ENCODE measurements around the gene CMC2. TPM values are rescaled to one million over a fixed set of nuclear protein-coding genes. Genes with fewer than 3 reads are reported as not detected.

The CMC2 gene
- total RNA-seq, 1 experiment from 2014 or later = 82.0 TPM

GRCh38 chr16:80962879-80963278 is 43.8 kb downstream of the CMC2 start:
- Histone ChIP-seq H3K27me3 (ENCODE audit: control insufficient read depth, insufficient read depth, low read length) (no peaks in the 10 kb centered on the region), H3K4me1 (ENCODE audit: control insufficient read depth, insufficient read depth, low read length) (no peaks in the 10 kb centered on the region), H3K36me3 (ENCODE audit: control insufficient read depth, insufficient read depth, low read length) (no peaks in the 10 kb centered on the region), H3K4me3 (ENCODE audit: low read depth in 2 of 2, low read length in 2 of 2) (no peak overlapping the region), H3K27ac (ENCODE audit: low read length) (no peak overlapping the region), H3K9me3 (ENCODE audit: control insufficient read depth, insufficient read depth, low read depth, low read length) (no peaks in the 10 kb centered on the region; the same call in 1 of the 2 replicates)
- in situ Hi-C loops (cut with HindIII; ENCODE audit: low pct_unique_long_range_greater_than_20kb, low sequenced_read_pairs) (no loop called here), intact Hi-C loops (cut with micrococcal nuclease; ENCODE audit: unreplicated experiment) (no loop called here)
- no peak for DNase-seq (ENCODE audit: low read depth, low spot score)
- no peak for TF ChIP-seq TCF7L2 (IDR thresholded peaks at IDR 0.05; ENCODE audit: low read depth, low read length)
- TF ChIP-seq SIN3A (IDR thresholded peaks at IDR 0.05; ENCODE audit: borderline replicate concordance, insufficient read depth, low read depth, low read length) = no peak
- no peak for TF ChIP-seq REST (IDR thresholded peaks at IDR 0.05; ENCODE audit: insufficient read depth in 1 of 2, low read depth in 2 of 2, low read length in 1 of 2)
- TF ChIP-seq CTCF (IDR thresholded peaks at IDR 0.05) = no peak
- TF ChIP-seq POLR2AphosphoS5 (IDR thresholded peaks at IDR 0.05; ENCODE audit: low read depth, low read length) = no peak
- no peak for ATAC-seq
- CTCF ChIA-PET = no interaction called here
- no TSS peak for BruUV-seq (replicated peaks)
- POLR2A ChIA-PET = no interaction called here

GRCh38 chr16:80958284-80958683 is 48.4 kb downstream of the CMC2 start:
- H3K27me3 ChIP-seq (ENCODE audit: control insufficient read depth, insufficient read depth, low read length) = no peaks in the 10 kb centered on the region
- H3K4me1 ChIP-seq (ENCODE audit: control insufficient read depth, insufficient read depth, low read length) = no peaks in the 10 kb centered on the region
- H3K9me3 ChIP-seq (ENCODE audit: control insufficient read depth, insufficient read depth, low read depth, low read length) = no peaks in the 10 kb centered on the region; the same call in 1 of the 2 replicates
- intact Hi-C loops (cut with micrococcal nuclease; ENCODE audit: unreplicated experiment) = no loop called here
- DNase-seq (ENCODE audit: low read depth, low spot score) (no peak), ATAC-seq (no peak)
- no peaks in the 10 kb centered on the region for H3K36me3 ChIP-seq (ENCODE audit: control insufficient read depth, insufficient read depth, low read length)
- ChIA-PET POLR2A (no interaction called here), CTCF (no interaction called here)
- no TSS peak for BruUV-seq (replicated peaks)
- H3K27ac ChIP-seq (ENCODE audit: low read length) = no peak overlapping the region
- no peak for TF ChIP-seq SIN3A (IDR thresholded peaks at IDR 0.05; ENCODE audit: borderline replicate concordance, insufficient read depth, low read depth, low read length)
- no peak for TF ChIP-seq TCF7L2 (IDR thresholded peaks at IDR 0.05; ENCODE audit: low read depth, low read length)
- in situ Hi-C loops (cut with HindIII; ENCODE audit: low pct_unique_long_range_greater_than_20kb, low sequenced_read_pairs) = no loop called here
- H3K4me3 ChIP-seq (ENCODE audit: low read depth in 2 of 2, low read length in 2 of 2) = no peak overlapping the region

- no peaks in the 10 kb centered on the region for H3K27me3 ChIP-seq (ENCODE audit: control insufficient read depth, insufficient read depth, low read length)
- no peak for DNase-seq (ENCODE audit: low read depth, low spot score)
- intact Hi-C loops (cut with micrococcal nuclease; ENCODE audit: unreplicated experiment) = no loop called here
- H3K4me3 ChIP-seq (ENCODE audit: low read depth in 2 of 2, low read length in 2 of 2) = no peak overlapping the region
- no peak for ATAC-seq
- in situ Hi-C loops (cut with HindIII; ENCODE audit: low pct_unique_long_range_greater_than_20kb, low sequenced_read_pairs) = no loop called here
- H3K27ac ChIP-seq (ENCODE audit: low read length) = no peak overlapping the region
- H3K4me1 ChIP-seq (ENCODE audit: control insufficient read depth, insufficient read depth, low read length) = no peaks in the 10 kb centered on the region
- H3K9me3 ChIP-seq (ENCODE audit: control insufficient read depth, insufficient read depth, low read depth, low read length) = no peaks in the 10 kb centered on the region
- CTCF ChIA-PET = no interaction called here
- H3K36me3 ChIP-seq (ENCODE audit: control insufficient read depth, insufficient read depth, low read length) = no peaks in the 10 kb centered on the region
- TF ChIP-seq REST (IDR thresholded peaks at IDR 0.05; ENCODE audit: insufficient read depth in 1 of 2, low read depth in 2 of 2, low read length in 1 of 2) (no peak), TCF7L2 (IDR thresholded peaks at IDR 0.05; ENCODE audit: low read depth, low read length) (no peak), SIN3A (IDR thresholded peaks at IDR 0.05; ENCODE audit: borderline replicate concordance, insufficient read depth, low read depth, low read length) (no peak), POLR2AphosphoS5 (IDR thresholded peaks at IDR 0.05; ENCODE audit: low read depth, low read length) (no peak), CTCF (IDR thresholded peaks at IDR 0.05) (no peak)
- POLR2A ChIA-PET = no interaction called here
- no TSS peak for BruUV-seq (replicated peaks)
Measured at GRCh38 chr16:80954985-80955384, 51.7 kb downstream of the CMC2 start.

Data from Panc1 (cell line).